B cell (primary cell): ENCODE results near the gene ADARB2. TPM values are rescaled to one million over a fixed set of nuclear protein-coding genes. Genes with fewer than 3 reads are reported as not detected.

Experiments
- ATAC-seq: fragments of 200-7000 bp; cut with Tn5 transposase; one replicate; pipeline ENCODE4 v1.10.0; 2021; ENCODE audit warnings: low read depth, mild to moderate bottlenecking, moderate number of reproducible peaks, moderate library complexity
- CTCF ChIA-PET: fragments of 350-600 bp; sonication (Branson Sonifier 250); formaldehyde crosslinking; loops from one replicate; lab custom pipeline; 2021; ENCODE audit warnings: antibody characterized with exemption, inconsistent platforms; lab: Charles Lee
- POLR2A ChIA-PET: fragments of 350-600 bp; sonication (Branson Sonifier 250); formaldehyde crosslinking; loops from one replicate; lab custom pipeline; 2021; ENCODE audit warnings: antibody characterized with exemption; lab: Charles Lee
- DNase-seq: peaks from one replicate; pipeline ENCODE4 v3.0.0; 2013
- H2AFZ ChIP-seq: 2 replicates; pipeline ENCODE4 v1.6.1; 2012; ENCODE audit warnings: mild to moderate bottlenecking, low read depth, low read length; ENCODE audit not compliant: insufficient read depth, poor library complexity, severe bottlenecking
- H3K27ac ChIP-seq, 2 donors: 1 replicate in 1 of 2; 2 replicates in 1 of 2; pipeline ENCODE4 v1.5.1; 2012 to 2013; ENCODE audit warnings: low read length in 2 of 2, mild to moderate bottlenecking in 2 of 2, moderate library complexity in 1 of 2
- H3K27me3 ChIP-seq, 4 experiments: fragments of 200-600 bp in 1 of 4; sonication (generic) in 1 of 4; replicated peaks in 1 of 4; 1 replicate in 2 of 4; 2 replicates in 2 of 4; pipeline versions ENCODE4 v1.6.1 to v1.7.0; 2013 to 2016; ENCODE audit warnings: low read length in 3 of 4, mild to moderate bottlenecking in 2 of 4, mixed read lengths in 1 of 4, moderate library complexity in 1 of 4; ENCODE audit not compliant: insufficient read depth in 4 of 4, control insufficient read depth in 3 of 4; ENCODE audit errors: control extremely low read depth in 1 of 4
- H3K36me3 ChIP-seq, 2 experiments: replicated peaks in 1 of 2; 1 replicate in 1 of 2; 2 replicates in 1 of 2; pipeline versions ENCODE4 v1.6.1 to v1.7.1; 2013; ENCODE audit warnings: low read length in 1 of 2; ENCODE audit not compliant: insufficient read depth in 2 of 2, control insufficient read depth in 1 of 2; ENCODE audit errors: control extremely low read depth in 1 of 2, extremely low read depth in 1 of 2
- H3K4me1 ChIP-seq, 2 donors: fragments of 200-600 bp in 1 of 2; sonication (generic) in 1 of 2; 1 replicate in 1 of 2; 2 replicates in 1 of 2; pipeline versions ENCODE4 v1.5.1 to v1.6.1; 2013 to 2017; ENCODE audit warnings: low read length in 2 of 2; ENCODE audit not compliant: control insufficient read depth in 2 of 2, insufficient read depth in 2 of 2
- H3K4me2 ChIP-seq: replicated peaks from 2 replicates; pipeline ENCODE3; 2012; ENCODE audit warnings: mild to moderate bottlenecking, low read depth, low read length; ENCODE audit not compliant: poor library complexity, severe bottlenecking
- H3K4me3 ChIP-seq, 5 experiments: fragments of 200-600 bp in 1 of 5; sonication (generic) in 1 of 5; 1 replicate in 3 of 5; 2 replicates in 2 of 5; pipeline versions ENCODE4 v1.5.1 to v1.7.0; 2011 to 2016; ENCODE audit warnings: low read length in 4 of 5, mild to moderate bottlenecking in 4 of 5, low read depth in 2 of 5, control low read depth in 1 of 5, moderate library complexity in 1 of 5; ENCODE audit not compliant: insufficient read depth in 1 of 5; ENCODE audit errors: control extremely low read depth in 1 of 5, extremely low read depth in 1 of 5
- H3K79me2 ChIP-seq: fragments of 200-600 bp; sonication (generic); one replicate; pipeline ENCODE4 v1.6.0; 2016; ENCODE audit warnings: low read length; ENCODE audit not compliant: control insufficient read depth, insufficient read depth
- H3K9ac ChIP-seq: fragments of 200-600 bp; sonication (generic); 2 replicates; pipeline ENCODE4 v1.6.1; 2017; ENCODE audit warnings: mild to moderate bottlenecking, low read length, moderate library complexity
- H3K9me3 ChIP-seq, 3 donors: one replicate each; pipeline versions ENCODE4 v1.6.1 to v1.7.1; 2013; ENCODE audit warnings: low read length in 2 of 3; ENCODE audit not compliant: control insufficient read depth in 2 of 3, insufficient read depth in 1 of 3; ENCODE audit errors: control extremely low read depth in 1 of 3
- H4K20me1 ChIP-seq: 2 replicates; pipeline ENCODE4 v1.6.0; 2012; ENCODE audit warnings: mild to moderate bottlenecking, low read length; ENCODE audit not compliant: insufficient read depth, control insufficient read depth, poor library complexity, severe bottlenecking
- H3K27ac Mint-ChIP-seq: one replicate; pipeline ENCODE4 v1.8.0; 2021; ENCODE audit warnings: mixed read lengths
- H3K27me3 Mint-ChIP-seq: one replicate; pipeline ENCODE4 v1.8.0; 2021; ENCODE audit warnings: mixed read lengths
- H3K4me1 Mint-ChIP-seq: one replicate; pipeline ENCODE4 v1.8.0; 2021; ENCODE audit warnings: mixed read lengths
- H3K4me3 Mint-ChIP-seq: one replicate; pipeline ENCODE4 v1.8.0; 2021; ENCODE audit warnings: mixed read lengths
- H3K9me3 Mint-ChIP-seq: one replicate; pipeline ENCODE4 v1.8.0; 2022; ENCODE audit warnings: mixed read lengths; ENCODE audit not compliant: insufficient read depth
- CTCF ChIP-seq: fragments of 200-600 bp; IDR thresholded peaks from one replicate; pipeline ENCODE4 v1.8.0; 2022; ENCODE audit warnings: antibody characterized with exemption, mild to moderate bottlenecking
- EZH2 ChIP-seq: IDR thresholded peaks from 2 replicates; pipeline ENCODE4 v1.6.1; 2012; ENCODE audit warnings: borderline replicate concordance, low read depth, mild to moderate bottlenecking, moderate library complexity, low read length; ENCODE audit not compliant: insufficient read depth, poor library complexity, severe bottlenecking
- WGBS: methylation state at CpG from one replicate; pipeline ENCODE4 v1.1.5; 2013; ENCODE audit warnings: missing lambda C conversion rate; ENCODE audit not compliant: insufficient coverage; 5-methylcytosine and 5-hydroxymethylcytosine counted together
- intact Hi-C: fragments of 100-400 bp; cut with micrococcal nuclease; formaldehyde crosslinking; loops from one replicate; pipeline ENCODE4 v1.10.0; 2022
- polyA plus RNA-seq: library from polyadenylated mRNA; depleted of rRNA; stranded (reverse); fragments of >200 nt; gene quantifications from 2 replicates; pipeline ENCODE4 v1.2.3, GENCODE V29; 2012
- total RNA-seq, 2 donors: library from RNA; stranded (reverse); fragments of 120-200 nt in 1 of 2; gene quantifications; 1 replicate in 1 of 2; 2 replicates in 1 of 2; pipeline versions ENCODE4 v1.2.3 to v1.2.4, GENCODE V29; 2013 to 2022

The ADARB2 gene
- total and polyA plus RNA-seq, 2 donors (not counting 1 experiment from before 2014, with no cell fraction given), result 0.13 to 0.96 TPM

- Histone ChIP-seq H3K4me2 (no peak overlapping the region), H3K36me3 (no peaks in the 10 kb centered on the region), H3K9me3 (no peaks in the 10 kb centered on the region), H3K27me3 (no peaks in the 10 kb centered on the region), H3K27ac (no peak overlapping the region), H4K20me1 (no peaks in the 10 kb centered on the region), H3K9ac (no peak overlapping the region), H3K4me1 (no peaks in the 10 kb centered on the region), H3K4me3 (no peak overlapping the region), H2AFZ (no peak overlapping the region), H3K79me2 (no peaks in the 10 kb centered on the region)
- TF ChIP-seq EZH2, result no peak
- TF ChIP-seq CTCF, result no peak
- peaks cover 5% of the 10 kb centered on the region for H3K27me3 Mint-ChIP-seq
- ATAC-seq (no peak), DNase-seq (no peak)
- no peaks in the 10 kb centered on the region for H3K9me3 Mint-ChIP-seq
- ChIA-PET CTCF (no interaction called here), POLR2A (no interaction called here)
- H3K4me3 Mint-ChIP-seq, result no peak overlapping the region
- 81% methylated on average over 13 of the region's 14 CpGs for WGBS
- no peak overlapping the region for H3K27ac Mint-ChIP-seq
- no peaks in the 10 kb centered on the region for H3K4me1 Mint-ChIP-seq
- intact Hi-C loops, result no loop called here
Measured at GRCh38 chr10:1210667-1211066, 526.7 kb downstream of the ADARB2 start.

- ChIA-PET POLR2A (no interaction called here), CTCF (no interaction called here)
- H3K9me3 ChIP-seq, result no peaks in the 10 kb centered on the region
- H3K36me3 ChIP-seq, result no peaks in the 10 kb centered on the region
- Mint-ChIP-seq H3K4me1 (no peaks in the 10 kb centered on the region), H3K9me3 (no peaks in the 10 kb centered on the region), H3K27me3 (peaks cover 5% of the 10 kb centered on the region), H3K4me3 (no peak overlapping the region), H3K27ac (no peak overlapping the region)
- no peaks in the 10 kb centered on the region for H3K4me1 ChIP-seq
- H3K79me2 ChIP-seq, result no peaks in the 10 kb centered on the region
- no peak overlapping the region for H3K4me2 ChIP-seq
- no peaks in the 10 kb centered on the region for H3K27me3 ChIP-seq
- no peak overlapping the region for H3K4me3 ChIP-seq
- H3K27ac ChIP-seq, result no peak overlapping the region
- ATAC-seq, result no peak
- DNase-seq, result no peak
- TF ChIP-seq CTCF (no peak), EZH2 (no peak)
- 72% methylated on average over 6 of the region's 8 CpGs for WGBS
- no peak overlapping the region for H3K9ac ChIP-seq
- no peak overlapping the region for H2AFZ ChIP-seq
- H4K20me1 ChIP-seq, result no peaks in the 10 kb centered on the region
- intact Hi-C loops, result no loop called here
Measured at GRCh38 chr10:1209355-1209979, 527.9 kb downstream of the ADARB2 start.
